A172 (cell line): ENCODE results near the gene TNC. TPM values are rescaled to one million over a fixed set of nuclear protein-coding genes. Genes with fewer than 3 reads are reported as not detected.
A peak's percentile ranks its signal among the peaks of the same experiment; 100 is the strongest.

ENCODE experiments used
- DNase-seq: peaks from one replicate; pipeline ENCODE4 v3.0.0-alpha.2; 2015; ENCODE audit warnings: low spot score
- total RNA-seq: library from RNA; depleted of rRNA; stranded (reverse); fragments of >200 nt; shearing (Covaris generic); gene quantifications from 2 replicates; pipeline ENCODE4 v1.2.3, GENCODE V29; 2014

The TNC gene
- total RNA-seq, 1 experiment from 2014 or later: 1.4 TPM

- no peak for DNase-seq
Measured at GRCh38 chr9:115050002-115050490, 67.9 kb downstream of the TNC start.

DNA sequence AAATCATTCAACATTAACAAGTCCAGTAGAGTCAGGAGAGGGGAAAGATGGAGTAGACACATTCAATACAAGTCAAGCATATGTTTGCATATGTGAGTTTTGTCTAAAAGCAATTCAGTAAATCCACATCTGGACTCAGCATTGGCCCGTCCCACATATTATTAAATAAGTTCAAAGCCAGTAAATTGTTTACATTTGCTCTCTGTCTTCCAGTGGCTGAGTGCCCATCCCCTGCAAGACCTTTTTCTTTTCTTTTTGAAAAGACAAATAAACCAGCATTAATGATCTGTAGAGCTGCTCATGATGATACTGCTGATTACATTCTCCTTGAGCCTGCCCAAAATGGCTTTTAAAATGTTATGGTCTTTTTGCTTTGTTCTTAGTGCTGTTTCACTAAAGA lies 71.1 kb downstream of the TNC start:
- DNase-seq: no peak

DNA sequence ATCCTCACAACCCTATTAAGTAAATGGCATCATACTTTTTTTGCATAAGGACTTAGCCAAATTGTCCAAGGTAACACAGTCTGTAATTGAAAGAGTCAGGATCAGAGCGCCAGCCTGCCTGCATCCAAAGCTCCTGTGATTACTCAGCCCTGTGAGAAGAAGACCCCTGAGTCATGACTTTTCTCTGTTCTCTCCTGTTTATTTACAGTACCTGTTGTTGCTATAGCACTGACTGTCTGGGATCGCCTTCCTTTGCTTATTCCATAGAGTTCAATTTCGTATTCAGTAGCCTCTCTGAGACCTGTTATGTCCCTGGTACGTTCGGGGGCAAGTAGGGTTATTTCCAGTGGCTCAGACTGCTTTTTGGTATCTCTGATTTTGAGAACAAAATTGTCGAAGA lies 71.8 kb downstream of the TNC start:
- DNase-seq: no peak

- DNase-seq: no peak
Measured at GRCh38 chr9:115043632-115044031, 74.3 kb downstream of the TNC start.

DNA sequence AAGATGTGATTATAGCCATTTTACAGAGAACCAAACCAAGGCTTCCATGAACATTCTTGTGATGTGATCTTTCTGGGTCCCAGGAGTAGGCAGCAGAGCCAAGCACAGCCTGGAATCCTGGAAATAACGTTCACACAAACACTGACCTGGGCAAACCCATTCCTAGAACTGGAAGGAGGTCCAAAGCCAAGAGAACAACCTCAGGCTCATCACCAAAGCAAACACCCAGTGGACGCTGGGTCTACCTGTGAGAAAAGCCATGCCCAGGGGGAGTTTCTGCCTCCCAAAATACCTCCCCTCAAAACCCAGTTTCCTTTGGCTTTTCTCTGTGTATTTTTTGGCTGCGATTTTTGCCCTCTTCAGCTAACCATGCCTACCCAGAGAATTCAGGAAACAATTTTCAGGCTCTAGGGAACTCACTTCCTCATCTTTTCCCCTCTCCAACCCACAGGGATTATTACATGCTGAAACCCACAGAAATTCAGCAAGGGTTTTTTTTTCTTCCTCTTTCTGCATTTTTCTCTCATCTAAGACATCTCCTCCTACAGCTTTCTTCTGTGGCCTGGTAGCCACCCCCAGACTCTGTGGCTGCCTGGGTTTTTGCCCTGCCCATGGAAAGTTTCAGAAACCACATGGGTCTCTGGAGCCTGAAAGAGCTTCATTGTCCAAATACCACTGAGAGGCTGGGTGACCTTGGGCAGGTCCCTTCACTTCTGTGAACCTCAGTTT lies 75.0 kb downstream of the TNC start:
- no peak for DNase-seq

DNA sequence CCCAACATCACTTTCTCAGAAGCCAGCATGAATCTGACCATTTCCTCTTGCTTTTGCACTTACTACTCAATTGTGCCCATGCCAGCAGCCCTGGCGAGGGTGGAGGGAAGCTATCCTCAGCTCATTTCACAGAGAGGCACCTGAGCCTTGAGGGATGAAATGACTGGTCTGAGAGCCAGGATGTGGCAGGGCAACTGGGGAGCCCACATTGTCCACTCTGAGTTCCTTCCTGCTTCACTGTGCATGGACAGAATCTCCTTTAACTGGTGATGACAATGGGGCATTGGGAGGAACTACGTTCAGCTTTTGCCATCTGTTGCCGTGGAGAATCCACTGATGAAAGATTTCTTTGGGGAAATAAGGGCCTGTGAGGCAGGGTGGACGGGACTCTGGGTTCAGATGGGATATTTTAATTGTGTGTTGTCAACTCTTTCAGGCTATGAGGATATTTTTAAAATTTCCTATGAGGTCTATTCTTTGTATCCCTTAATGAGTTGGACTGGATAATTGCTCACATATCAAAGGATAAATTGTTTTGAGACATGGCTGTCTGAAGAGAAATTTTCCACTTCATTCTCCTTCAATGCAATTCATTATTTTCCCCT lies 78.3 kb downstream of the TNC start:
- DNase-seq: no peak

DNA sequence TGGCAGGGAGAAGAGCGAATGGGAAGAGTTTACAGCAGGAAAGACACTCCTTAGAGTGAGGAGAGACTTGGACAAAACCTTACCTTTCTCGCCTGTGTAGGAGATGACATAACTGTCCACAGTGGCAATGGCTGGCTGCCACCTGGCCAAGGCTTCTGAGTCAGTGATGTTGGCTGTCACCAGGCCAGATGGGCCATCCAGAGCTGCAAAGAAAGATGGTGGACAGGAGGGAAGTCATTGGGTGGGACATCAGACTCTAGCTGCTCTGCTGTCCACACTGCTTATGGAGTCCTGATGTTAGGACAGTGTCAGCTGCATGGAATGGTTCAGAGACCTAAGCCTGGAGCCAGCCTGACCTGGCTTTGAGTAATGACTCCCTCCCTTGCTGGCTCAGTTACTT lies 79.8 kb downstream of the TNC start:
- DNase-seq: no peak

GRCh38 chr9:115036691-115037090 lies 81.3 kb downstream of the TNC start:
- DNase-seq: no peak

DNA sequence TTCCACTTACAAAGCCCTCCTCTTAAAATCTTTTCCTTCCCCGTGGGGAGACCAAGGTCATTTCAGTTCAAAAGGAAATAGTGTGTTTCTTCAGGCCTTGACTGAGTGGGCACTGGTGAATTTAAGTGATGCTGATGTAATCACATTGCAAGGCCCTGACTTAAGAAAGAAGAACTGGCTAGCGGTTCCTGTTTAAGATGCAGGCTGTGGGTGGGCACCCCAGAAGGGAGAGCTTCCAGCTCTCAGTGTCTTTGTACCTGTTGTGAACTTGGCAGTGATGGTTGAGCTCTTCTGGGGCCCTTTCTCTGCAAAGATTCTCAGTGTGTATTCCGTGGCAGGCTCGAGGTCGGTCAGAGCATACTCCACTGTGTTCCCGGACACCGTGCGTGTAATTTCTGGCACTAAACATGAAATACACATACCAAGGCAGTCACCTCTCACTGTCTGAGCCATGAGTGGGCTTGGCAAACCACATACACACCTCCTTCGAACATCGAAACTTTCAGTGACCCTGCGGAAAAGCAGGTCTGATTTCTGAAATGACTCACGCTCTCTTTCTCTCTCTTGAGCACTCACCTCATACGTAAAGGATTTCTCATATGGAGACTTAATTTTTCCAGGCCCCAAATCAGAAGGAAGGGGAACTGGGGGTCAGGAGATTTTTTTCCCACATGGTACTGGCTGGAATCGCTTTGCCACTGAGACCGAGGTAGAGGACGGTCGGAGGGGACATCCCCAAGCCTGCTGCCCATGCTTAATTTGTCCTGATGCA lies 81.9 kb downstream of the TNC start:
- DNase-seq: no peak

GRCh38 chr9:115034801-115035200 lies 83.2 kb downstream of the TNC start:
- DNase-seq: peak; percentile 51

DNA sequence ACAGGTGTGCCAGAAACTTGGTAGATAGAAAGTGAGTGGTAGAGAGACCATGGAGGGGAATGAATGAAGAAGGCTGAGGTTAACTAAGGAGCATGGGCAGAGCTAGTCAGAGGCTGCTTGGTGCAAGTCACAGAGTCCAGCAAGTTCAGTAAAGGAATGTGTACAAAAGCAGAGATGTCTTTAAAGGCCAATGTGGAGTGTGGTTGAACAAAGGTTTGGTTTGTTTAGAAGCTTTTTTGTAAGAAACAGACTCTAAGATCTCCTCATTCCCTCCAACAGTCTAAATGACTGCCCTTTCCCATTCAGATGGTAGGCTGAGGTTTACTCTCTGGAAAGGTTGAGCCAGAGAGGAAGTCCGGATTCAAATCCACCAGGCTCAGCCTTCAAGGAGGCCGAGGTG lies 84.2 kb downstream of the TNC start:
- no peak for DNase-seq

DNA sequence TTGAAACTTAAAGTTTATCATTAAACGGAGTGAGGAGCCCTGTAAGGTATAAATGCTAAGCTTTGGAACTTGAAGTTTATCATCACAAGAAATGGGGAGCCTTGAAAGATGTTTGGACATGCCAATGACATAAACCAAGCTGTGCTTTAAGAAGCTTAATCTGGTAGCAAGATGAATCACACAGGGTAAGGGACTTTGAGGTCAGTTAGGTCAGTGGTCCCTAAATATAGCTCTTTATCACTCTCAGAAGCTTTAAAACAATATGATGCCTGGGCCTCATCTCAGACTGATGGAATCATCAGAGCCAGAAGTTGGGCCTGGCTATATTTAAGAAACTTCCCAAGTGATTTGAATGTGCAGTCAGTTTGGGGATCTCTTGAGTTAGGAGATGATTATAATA lies 85.7 kb downstream of the TNC start:
- DNase-seq: no peak

DNA sequence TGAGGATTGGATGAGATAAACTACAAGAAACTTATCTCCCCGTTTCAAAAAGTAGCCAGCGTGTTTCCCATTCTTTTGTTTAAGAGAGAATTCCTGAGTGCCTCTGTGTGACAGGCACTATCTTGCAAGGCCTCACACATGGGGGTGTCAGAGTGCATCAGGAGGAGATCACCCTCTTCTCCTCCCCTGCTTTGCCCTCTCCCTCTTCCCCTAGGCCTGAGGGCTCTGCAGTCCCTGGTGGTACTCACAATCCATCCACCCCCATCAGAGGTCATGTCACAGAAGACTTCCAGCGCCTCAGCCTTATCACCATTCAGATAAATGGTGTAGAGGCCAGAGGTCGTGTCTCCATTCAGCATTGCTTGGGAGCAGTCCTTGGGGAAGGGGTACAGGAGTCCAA lies 88.0 kb downstream of the TNC start:
- DNase-seq: no peak

GRCh38 chr9:115025721-115026120 lies 92.2 kb downstream of the TNC start:
- peak; percentile 21 for DNase-seq

GRCh38 chr9:115024925-115025535 lies 92.9 kb downstream of the TNC start:
- no peak for DNase-seq

DNA sequence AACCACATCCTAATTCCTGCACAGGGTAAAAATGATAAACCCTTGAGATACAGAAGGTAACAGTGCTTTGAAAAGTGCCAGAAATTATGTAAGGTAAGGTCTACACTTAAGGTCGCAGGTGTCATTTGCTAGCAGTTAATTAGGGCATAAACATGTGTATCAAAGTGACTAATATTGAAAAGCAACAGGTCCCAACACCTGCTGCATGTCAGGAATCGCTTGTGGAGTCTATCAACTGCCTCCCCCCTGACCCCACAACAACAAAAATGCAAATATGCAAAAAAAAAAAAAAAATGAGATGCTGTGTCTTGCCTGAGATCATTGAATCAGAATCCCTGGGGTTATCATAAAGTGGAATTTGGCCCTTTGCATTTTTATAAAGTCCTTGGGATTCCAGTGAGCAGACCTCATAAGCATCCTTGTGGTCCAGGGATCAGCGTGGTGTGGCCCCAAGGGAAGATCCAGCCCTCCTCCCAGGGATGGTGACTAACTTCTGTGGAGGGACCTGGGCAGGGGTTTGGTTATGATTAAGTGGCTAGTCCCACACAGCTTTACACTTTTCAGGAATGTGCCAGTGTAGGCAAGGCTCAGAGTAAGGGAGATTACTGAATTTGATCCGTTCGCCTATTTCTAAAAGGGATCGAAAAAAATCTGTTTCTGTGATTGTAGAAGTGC lies 95.1 kb downstream of the TNC start:
- peak; percentile 93 for DNase-seq

- peak; percentile 24 for DNase-seq
Measured at GRCh38 chr9:115018547-115019435, 99.2 kb downstream of the TNC start.

DNA sequence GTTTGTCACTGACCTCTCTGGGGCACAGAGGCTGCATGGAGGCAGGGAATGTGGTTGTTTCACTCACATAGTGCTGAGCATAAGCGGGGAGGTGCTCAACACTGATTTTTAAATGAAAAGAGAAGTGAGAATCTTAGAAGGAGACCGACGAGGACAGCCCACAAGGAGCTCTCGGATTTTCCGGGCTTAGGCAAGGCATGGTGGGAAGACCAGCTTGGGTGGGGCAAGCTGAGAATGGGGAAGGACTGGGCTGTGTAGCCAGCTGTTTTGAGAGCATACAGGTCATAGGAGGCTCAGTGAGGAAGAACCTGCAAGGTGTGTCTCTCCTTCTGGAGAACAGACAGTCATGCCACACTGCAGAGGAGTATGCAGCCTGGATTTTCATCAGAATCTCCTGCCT lies 101.6 kb downstream of the TNC start:
- no peak for DNase-seq

DNA sequence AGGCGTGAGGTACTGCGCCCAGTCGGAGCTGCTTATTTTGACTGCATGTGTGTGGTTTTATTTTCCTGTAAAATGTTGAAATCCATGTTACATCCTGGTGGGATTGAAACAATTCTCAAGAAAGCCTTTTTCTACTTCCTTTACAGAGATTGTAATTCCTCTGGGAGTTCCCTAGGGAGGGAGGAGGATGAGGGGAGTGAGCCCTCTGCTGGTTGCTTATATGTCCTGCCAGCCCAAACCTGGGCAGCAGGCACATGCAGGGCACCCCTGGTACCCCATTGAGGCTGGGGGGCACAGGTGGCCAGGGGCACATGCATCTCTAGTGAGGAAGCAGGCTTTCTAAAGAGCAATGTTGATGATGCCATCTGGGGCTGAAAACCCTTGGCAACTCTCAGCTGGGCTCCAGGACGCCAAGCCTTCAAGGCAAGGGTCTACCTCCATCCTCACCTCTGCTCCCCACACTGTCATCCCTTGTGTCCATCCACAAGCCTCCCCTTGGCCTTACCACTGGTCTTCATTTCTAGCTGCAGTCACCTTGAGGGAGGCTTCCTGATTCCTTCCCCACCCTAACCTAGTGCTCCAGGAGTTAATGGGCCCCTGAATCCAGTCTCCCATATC lies 102.8 kb downstream of the TNC start:
- DNase-seq: peak; percentile 67

DNA sequence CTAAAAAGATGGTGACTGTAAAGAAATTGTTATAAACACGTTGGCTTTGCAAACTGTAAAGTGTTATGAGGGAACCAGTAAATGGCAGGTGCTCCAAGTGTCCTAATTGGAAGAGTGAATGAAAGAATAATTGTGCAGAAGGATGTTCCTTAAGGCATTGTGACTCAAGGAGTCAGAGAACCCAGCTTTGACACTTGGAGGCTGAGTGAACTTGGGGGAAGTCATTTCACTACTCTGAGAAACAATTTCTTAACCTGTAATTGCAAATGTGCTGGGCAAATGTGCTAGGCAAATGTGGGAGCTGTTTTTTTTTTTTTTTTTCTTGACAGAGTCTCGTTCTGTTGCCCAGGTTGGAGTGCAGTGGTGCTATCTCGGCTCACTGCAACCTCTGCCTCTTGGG lies 103.5 kb downstream of the TNC start:
- DNase-seq: no peak
